HG02973 (cell line): Measurements from ENCODE around the gene PPP1R26.

Experiments used
- ATAC-seq: cut with Tn5 transposase; IDR thresholded peaks from one replicate; pipeline ENCODE4 v1.9.1; 2021; ENCODE audit warnings: moderate library complexity; ENCODE audit not compliant: unreplicated experiment

Gene PPP1R26

DNA sequence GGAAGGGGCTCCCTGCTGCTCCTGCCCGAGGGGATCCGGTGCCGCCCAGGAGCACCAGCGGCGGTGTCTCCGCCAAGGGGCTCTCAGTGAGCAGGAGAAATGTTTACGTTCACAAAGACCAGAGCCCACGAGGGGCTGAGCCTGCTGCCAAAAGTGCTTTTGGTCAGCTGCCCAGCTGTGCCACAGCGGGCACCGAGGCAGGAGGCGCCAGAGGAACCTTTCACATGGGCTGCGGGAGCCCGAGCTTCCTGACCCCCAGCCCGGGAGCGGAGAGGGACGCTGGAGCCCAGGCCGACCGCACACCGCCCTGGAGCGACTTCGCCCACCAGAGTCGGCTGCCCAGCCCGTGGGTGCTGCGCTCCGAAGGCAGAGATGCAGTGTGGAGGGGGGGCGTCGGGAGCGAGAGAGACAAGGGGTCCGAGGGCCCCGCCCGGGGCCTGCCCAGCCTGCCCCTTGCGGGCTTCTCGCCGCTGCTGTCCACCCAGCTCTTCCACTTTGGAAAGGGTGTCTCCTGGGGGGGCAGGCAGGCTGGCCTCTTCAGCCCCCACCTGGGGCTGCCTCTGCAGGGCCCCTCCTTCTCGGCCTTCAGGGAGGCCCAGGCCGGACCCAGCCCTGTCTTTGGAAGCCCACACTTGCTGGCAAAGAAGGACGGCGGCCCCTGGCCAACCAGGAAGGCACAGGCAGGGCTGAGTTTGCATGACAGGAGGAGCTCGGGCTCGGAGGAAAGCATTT, 7.9 kb downstream of the PPP1R26 start:
- ATAC-seq, result no peak

DNA sequence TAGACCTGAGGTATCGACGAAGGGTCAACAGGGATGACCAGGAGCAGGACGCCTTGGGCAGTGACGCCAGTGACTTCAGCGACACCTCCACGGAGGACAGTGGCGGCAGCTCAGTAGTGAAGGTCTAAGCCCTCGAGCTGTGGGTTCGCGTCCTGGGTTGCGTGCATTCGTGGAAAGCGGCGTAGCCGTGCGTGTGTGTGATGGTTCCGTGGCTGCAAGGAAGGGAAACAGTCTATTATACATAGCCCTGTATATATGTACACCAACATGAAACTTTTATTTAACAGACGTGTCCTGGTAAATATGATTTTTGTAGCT, 8.4 kb downstream of the PPP1R26 start:
- ATAC-seq, result no peak

DNA sequence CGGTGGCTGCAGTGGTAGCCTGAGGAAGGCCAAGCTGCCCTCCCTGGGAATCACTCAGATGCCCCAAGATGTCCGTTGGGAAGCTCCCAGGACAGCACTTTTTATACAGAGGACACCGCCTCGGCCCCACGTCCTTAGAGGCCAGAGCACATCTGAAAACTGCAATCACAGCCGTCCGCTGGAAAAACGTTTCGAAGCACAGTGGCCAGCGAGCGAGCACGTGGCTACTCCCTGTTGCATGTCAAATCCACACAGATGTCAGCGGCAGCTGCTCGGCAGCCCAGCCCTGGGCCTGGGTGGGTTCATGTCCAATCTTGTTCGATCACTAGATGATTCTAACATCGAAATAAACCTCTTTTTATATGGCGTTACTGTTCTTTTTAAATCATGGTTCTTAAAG, 8.9 kb downstream of the PPP1R26 start:
- ATAC-seq, result no peak

DNA sequence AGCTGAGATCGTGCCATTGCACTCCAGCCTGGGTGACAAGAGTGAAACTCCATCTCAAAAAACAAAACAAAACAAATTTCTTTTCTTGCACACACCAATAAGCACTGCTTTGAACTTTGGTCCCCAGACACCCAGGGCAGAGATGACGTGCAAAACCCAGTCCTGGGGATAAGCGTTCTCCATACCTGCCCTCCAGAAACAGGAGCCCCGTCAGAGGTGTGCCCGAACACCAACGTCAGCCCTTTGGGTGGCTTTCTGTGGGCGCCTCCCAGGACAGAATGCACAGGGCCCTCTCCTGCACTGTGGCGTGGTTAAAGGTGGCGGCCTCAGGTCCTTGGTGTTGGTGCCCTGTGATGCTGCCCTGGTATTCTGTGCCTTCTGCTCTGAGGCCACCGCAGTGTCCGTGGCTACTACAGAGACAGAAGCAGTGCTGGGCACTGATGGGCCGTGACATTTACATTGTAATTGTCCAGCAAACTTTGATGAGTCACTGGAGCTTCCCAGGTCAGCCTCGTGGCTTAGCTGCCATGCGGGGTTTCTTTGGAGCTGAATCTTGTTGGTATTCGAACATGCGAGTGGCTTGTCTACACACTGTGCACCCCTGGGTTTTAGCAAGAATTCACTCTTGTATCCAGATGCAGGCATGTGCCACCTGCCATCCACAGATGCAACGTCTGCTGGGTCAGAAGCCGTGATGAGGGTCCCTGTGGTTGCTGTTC, 9.8 kb downstream of the PPP1R26 start:
- ATAC-seq, result no peak

DNA sequence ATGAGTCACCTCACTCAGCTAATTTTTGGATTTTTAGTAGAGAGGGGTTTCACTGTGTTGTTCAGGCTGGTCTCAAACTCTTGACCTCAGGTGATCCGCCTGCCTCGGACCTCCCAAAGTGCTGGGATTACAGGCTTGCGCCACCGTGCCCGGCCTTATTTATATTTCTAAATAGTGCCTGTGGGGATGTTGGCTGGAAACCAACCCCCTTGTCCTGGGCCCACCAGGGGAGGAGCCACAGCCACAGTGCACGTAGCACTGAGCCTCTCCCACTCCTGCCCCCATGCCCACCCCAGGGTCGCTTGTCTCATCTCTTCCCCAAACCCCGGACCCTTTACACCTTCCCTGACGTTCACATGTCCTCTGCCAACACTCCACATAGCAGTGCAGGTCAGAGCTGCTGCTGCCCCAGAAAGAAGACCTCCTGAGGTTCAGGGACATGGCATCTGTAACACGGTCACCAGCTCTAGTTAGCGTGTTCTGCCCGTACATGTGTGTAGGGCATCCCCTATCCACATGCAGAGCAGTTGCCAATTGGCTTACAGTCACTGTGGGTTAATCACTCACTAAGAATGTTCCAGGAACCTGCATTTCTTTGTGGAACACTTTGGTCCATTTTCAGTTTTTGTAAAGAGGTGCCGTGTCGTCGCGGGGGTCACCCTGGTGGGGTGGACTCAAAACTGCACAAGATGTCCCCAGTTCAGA, 10.7 kb downstream of the PPP1R26 start:
- ATAC-seq, result no peak

DNA sequence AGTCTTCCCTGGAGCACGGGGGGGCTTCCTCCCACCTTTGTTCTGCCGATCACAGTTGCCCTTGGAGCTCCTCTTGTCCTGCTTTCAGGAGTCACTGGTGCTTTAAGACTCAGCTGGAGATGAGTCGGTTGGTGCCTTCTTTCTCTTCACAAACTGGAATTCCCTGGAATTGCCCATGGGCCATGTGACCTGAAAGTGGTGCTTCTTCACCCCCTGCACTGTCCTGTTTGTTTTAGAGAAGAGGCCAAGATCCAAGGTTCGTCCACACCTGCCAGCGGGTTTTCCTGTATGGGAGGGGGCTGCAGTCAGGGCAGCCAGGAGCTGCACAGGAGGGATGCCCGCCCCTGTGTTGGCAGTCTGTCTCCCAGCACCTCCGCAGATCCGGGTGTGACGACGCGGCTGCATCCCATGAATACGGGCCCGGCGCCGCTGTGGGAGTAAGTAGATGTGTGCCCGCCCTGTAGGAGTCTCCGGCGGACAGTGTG, 11.4 kb downstream of the PPP1R26 start:
- ATAC-seq, result no peak

DNA sequence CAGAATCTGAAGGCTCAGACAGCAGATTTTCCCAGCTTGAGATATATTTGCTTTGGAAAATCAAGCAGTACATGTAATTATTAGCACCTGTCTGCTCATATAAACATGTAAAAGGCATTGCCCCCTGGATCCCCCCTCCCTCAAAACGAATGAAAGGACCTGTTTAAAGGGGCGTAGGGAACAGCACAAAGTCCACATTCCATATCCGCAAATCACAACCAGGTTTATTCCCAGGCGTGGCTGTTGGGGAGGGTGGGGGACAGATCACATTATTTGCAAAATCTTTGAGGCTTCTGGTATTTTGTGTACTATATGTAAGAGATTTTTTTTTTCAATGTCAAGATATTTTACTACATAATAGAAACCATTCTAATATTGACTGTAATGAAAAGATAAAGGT, 12.2 kb downstream of the PPP1R26 start:
- ATAC-seq, result no peak

DNA sequence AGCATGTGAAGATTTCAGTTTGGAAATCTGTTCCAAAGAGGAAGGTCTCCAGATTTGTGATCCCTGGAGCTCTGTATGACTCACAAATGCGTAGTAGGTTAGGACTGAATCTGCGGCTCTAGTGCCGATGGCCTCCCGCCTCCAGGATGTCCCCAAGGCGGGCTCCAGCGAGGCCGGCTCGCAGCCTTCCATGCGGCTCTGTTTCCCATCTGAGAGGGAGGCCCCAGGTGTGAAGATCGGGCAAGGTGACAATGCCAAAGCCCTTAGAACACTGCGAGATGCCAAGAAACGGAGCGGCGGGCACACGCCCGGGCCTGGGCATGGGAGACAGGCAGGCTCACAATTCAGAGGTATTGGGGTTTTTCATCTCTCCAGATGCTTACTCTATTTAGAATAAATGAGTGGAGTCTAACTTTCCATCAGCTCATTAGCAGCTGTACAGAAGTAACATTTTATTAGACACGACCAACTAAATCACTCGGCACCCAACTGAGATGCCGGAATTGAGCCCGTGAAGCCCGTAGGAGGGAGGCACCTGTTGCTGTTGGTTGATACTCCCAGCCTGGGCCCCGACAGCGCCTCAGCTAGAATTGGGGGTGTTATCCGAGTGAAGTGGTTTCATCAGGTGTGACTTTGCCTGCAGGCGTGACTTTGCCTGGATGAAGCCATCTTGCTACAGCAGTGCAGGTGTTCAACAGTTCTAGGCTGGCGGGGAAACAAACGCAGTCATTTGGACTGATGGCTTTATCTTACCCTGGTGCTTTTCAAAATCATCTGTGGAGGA, 13.5 kb downstream of the PPP1R26 start:
- ATAC-seq, result no peak

DNA sequence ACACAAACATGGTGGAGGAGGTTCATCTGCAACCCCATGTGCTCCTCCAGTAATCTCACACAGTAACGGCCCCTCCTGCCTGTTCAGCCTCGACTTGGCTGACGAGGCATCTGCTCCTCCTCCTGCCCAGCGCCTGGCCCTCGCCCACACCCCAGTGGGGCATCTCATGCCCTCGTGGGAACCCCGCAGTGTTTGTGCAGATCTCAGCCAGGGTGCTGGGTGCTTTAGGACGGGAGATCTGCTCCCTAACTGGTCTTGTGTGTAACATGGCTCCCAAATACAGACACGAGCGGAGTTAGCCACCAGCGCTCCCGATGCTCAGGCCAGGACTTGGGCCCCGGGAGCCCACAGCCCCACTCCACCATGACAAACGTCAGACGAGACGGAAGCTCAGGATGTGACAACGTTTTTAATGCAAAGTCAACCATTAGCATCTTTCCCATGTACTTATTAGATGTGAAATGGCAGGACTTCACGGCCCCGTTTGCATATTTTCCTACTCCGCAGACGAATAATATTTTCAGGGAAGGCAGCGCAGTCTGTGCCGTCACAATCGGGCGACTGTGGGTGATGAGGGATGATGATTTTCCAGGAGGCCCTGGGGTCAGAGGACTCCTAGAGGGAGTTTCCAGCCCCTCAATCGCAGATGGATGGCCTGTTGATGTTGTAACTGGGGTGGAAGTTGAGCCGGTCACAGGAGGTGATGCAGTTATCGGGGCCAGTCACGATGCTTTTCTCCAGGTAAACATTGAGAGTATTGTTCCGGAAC, 15.4 kb downstream of the PPP1R26 start:
- ATAC-seq, result no peak

DNA sequence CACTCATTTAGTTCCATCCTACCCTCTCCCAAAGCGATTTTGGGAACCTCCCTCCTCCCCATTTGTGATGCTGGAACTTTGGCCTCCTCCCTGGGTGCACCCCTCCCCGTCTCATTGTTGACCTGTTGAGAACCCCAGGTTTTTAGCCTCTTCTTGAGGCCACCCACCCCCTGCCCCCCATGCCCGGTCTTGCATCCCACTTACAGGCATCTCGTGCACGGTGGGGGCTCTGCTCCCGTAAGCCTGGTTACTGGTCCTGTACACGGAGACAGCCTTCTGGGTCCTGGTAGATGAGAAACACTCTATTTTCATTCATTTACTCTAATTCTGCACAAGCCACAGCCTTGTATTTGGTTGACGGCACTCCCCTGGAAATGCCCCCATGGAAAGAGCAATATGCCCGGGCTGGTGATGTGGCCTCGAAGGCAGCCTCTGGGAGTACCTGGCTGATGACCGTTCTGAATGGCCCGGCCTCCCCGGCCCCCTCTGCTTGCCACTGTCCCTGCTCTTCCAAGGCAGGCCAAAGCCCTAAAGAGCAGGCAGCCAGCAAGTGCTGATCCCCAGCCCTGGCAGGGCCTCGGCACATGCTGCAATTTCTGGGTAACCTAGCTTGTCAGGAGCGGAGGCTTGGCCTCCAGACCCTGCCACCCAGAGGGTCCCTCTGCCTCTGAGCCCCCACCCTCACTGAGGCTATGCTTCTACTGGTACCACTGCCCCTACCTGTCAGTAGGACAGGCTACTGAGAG, 19.0 kb downstream of the PPP1R26 start:
- ATAC-seq, result no peak

DNA sequence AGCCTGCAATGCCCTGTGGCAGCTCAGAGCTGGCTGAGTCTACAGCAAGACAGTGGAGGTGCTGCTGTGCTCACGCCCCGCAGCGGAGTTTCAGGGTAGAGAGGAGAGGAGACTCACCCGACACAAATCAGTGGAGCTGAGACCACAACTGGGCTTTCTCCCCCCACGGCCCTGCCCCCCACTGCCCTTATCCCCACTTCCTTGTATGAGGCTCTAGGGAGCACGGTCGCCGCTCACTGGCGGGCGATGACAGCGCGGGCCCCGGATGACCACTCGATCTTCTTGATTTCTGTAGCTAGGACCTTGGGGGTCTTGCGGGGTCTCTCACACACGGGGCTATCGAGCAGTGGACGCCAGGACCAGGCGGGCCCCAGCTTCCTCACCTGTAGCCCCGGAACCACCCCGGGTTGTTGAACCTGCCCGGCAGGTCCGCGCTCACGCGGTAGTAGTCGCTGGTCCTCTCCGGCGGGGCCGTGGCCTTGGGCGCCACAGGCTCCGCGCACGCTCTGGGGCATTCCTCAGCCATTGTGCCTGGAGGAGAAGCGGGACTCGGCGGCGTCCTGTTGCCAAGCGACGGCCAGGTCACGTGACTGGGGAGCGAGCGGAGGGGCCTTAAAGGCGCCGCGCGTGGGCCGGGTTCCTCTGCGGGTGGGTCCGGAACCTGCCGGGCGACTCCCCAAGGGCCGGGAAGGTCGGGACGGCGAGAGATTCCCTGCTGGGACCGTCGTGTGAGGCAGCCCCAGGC, 19.9 kb downstream of the PPP1R26 start:
- no peak for ATAC-seq

DNA sequence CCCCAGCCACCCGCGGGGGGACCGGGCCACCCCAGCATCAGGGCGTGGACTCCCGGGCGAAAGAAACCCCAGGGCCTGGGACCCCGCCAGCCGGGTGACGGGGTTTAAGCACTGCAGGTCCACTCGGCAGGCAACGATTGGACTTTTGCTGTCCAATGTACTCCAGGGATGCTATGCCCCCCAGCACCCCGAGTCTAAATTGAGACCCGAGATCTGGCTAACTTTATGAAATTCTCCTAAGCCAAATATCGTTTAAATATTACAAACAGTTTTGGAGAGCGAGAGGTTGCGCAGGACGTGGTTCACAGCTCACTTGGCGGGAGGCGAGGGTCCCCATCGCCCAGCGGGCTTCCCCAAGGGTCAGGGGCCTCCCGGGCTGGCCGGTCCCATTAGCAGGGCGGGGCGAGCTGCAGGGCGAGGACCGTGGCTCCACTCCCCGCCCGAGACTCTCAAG, 20.5 kb downstream of the PPP1R26 start:
- no peak for ATAC-seq

DNA sequence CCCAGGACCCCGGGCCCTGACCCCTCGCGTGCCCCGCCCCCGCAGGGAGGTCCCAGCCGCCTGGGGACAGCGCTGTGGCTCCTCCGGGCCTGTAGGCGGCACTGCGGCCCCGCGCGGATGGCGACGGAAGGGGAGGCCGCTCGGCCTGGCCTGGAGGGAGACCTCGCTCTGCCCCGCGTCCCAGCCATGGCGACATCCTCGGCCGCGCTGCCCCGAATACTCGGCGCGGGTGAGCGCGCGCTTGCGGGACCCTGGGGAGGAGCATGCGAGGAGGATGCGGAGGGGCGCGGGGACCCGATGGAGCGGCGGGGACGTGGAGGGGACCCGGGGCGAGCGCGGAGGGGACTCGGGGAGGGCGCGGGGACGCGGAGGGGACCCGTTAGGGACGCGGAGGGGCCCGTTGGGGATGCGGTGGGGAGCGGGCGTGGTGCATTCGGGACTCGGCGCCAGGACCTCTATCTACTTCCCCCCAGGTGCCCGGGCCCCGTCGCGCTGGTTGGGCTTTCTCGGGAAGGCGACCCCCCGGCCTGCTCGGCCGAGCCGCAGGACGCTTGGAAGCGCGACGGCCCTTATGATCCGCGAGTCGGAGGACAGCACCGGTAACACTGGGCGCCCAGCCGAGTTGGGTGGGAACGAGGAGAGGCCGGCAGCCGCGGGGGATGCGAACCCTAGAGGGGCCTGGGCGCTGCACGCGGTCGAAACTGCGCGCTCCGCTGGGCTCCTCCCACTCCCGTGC, 21.1 kb downstream of the PPP1R26 start, which contains the start of gene MRPS2:
Gene MRPS2, plus strand, starts transcription at position 158 of the 736 bp plus-strand sequence. Its CDS starts 29 bp downstream, at position 187.
- peak; percentile 65 for ATAC-seq

DNA sequence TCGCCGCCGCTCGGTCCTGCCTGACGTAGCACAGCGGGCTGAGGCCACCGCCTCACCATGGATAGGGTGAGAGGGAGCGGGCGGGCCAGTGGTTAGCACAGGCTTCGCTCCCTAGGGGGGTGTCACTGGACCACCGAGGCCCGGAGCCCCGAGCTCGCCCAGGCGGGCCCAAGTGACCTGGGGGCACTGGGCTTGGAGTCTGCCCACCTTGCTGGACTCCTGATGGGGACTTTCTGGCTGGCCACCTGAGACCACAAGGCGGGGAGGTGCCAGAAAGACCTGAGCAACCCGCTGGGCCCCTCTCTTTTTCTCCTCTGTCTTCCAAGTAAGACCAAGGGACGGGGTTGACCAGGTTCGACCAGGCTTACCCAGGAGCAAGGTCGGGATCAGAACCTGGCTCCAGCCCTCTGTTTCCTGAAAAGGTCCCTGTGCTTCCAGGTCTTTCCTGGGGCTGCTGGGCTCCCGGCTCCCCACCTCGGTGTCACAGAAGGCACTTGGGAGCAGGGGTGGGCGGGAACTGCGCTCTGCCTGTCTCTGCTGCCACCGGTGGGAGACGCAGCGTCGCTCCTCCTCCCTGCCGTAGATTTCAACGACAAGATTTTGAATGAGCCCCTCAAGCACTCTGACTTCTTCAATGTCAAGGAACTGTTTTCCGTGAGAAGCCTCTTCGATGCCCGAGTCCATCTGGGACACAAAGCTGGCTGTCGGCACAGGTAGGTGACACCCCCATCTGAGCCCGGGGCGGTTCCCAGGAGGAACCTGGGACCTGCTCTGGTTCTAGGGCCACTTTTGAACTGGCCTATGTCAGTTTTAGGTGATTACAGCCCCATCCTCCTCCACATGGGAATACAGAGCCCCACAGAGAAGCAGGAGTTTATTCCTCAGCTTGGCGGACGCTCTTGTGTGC, 21.9 kb downstream of the PPP1R26 start:
- ATAC-seq, result peak; percentile 43

DNA sequence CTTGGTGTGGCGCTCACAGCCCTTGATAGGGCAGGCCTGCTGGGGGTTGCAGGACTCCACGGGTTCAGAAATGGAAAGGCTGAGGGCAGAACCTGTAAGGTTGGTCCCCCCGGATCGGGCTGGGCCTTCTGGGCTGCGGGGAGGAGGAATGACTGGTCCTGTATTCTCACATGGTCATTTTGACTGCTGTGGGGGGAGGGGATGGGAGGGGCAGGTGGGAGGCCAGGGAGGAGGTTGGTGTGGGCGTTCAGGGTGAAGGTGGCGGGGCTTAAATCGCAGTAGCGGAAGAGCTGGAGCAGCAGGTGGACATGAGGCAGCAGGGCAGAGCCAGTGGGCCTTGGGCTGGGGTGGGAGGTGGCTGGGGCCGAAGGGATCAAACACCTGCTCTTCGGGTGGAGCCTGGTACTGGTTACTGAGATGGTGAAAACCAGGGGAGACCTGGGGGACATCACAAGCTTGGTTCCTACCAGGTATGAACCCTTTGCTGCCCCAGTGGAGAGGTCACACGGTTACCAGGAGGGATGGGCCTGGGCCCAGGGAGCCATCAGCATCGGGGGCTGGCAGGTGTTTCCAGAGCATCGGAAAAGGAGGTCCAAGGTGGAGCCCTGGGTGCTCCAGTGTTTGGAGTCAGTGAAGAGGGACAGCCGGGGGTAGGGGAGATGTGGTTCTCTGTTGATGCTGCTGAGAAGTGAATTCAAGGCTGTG, 22.7 kb downstream of the PPP1R26 start:
- ATAC-seq, result no peak

DNA sequence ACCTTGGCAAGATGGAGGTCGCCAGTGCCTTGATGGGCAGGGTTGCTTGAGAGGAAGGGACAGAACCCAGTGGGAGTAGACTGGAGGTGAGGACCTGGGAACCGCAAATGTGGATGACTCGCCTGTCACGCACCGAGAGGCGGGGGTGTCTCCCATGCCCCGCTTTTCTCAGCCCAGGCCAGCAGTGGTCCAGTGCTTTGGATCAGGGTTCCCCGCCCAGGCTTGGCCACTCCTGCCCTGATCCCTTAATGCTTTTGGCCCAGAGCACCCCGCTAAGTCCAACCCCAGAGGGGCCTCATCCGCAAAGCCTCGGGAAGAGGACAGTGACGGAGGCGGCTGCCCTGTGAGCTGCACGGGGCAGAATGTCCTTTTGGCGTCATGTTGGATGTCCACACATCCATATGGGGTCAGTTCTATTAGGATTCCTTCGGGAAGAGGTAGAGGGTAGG, 23.3 kb downstream of the PPP1R26 start:
- no peak for ATAC-seq
